HG03025 (cell line): ENCODE data around the gene NCAPH2.

Source experiments
- ATAC-seq: cut with Tn5 transposase; IDR thresholded peaks from one replicate; pipeline ENCODE4 v1.9.1; 2021; ENCODE audit warnings: mild to moderate bottlenecking, moderate library complexity; ENCODE audit not compliant: unreplicated experiment, low FRiP score

Gene NCAPH2

DNA sequence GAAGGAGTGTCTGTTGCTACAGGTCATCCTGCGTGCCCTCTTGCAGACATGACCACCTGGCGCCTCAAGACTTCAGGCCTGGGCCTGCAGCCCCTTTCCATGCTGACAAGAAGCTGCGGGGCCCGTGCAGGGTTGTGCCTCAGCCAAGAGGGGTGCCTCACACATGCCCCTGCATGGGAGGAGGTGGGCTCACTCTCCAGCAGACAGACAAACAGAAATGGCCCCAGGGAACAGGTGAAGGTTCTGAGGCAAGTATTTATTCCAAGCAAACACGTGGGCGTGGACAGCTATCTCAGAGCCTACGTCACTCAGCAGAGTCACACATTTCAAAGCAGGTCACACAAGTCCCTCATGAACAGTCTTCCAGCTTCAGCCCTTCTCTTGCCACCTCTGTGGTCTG is 60.6 kb downstream of the NCAPH2 start:
- no peak for ATAC-seq

DNA sequence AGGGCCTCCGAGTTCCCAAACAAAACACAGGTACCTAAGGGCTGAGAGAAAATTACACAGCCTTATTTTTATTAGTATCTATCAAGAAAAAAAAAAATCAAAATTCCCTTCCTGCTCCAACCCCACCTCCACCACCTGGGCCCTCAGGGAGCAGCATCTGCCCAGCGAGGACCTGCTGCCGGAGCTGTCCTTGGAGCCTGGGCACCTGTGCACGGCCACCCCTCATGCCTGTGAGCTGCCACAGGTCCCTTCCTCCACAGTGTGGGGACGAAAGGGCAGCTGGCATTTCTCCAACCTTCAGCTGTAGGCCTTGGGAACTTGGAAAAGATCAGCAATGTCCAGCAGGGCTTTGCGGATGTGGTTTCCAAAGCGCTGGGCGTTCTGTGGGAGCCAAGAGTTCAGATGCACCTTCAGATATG is 61.0 kb downstream of the NCAPH2 start:
- ATAC-seq: no peak

DNA sequence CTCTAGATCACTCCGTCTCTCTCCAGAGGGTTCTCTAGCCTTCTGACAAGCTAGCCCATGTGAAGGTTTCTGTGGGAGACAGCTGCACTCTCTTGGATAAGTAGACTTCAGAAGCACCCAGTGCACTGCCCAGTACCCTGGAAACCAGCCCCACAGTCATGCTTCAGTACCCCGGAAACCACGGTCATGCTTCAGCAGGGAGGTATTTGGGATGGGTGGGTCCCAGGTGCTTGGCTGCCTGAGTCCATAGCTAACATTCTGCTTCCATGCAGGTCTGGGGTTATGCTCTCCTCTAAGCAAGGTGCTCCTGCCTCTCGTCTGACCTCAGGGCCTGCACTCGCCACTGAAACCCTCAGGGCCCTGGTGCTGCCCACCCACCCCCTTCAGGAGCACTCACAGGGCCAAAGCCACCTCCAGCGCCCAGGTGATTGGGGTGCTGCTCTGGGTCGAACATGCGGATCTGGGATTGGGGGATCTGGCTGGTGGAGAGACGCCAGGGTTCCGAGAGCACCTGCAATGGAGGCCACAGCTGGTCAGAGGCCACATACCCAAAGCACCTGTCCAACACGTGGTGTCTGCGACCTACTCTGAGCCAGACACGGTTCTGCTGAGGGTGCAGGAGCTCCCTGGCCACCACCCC is 62.0 kb downstream of the NCAPH2 start:
- no peak for ATAC-seq

DNA sequence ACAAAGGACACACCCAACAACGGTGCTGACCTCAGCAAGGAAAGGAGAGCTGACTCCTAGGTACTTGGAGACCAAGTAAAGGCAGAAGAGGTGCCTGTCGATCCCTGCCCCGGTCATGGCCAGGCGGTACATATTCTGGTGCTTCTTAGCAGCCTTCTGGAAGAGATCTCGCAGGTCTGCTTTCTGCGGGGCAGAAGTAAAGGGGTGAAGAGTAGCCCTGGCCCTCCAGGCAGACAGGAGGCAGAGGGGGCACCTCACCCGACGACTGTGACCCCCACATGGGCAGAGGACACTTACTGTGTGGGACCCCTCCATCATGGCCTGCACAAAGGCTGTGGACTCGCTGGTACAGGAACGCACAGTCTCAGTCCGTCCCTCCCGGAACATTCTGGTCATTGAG is 62.8 kb downstream of the NCAPH2 start:
- no peak for ATAC-seq

DNA sequence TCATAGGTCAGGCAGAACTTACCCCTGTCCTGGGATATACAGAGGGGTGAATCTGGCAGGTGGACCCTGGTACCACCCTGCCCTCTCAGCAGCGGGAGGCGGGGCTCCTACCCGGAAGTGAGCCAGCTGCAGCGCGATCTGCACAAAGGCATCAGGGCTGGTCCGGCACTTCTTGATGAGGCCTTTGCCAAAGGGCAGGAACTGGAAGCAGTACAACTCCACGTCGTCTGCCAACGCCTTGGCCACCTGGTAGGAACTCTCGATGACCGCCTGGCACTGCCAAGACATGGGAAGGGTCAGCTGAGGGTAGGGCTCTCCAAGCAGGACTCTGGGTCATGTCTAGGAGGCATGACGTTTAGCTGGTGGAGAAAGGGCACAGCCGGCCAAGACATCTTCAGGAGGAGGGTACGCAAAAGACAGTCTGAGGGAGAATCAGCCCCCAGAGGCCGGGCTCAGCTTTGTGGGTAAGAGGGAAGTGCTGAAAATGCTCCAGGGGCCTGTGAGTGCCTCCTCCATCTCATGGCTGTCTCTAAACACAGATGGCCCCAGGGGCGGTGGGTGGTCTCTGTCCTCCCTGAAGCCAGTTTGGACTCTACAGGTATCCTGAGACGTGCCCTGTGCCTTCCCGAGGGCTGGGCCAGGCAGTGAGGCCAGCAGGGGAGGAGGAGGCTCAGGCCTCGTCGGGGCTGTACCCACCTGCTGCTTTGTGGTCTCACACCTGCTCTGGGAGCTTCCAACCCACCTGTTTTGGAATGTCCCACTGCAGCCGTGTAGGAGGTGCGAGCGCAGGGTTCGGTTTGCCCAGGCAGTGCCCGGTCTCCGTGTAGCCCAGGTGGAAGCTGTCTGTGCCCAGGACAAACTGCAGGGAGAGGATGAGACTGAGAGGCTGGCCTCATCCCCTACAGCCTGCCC is 63.5 kb downstream of the NCAPH2 start:
- ATAC-seq: no peak

DNA sequence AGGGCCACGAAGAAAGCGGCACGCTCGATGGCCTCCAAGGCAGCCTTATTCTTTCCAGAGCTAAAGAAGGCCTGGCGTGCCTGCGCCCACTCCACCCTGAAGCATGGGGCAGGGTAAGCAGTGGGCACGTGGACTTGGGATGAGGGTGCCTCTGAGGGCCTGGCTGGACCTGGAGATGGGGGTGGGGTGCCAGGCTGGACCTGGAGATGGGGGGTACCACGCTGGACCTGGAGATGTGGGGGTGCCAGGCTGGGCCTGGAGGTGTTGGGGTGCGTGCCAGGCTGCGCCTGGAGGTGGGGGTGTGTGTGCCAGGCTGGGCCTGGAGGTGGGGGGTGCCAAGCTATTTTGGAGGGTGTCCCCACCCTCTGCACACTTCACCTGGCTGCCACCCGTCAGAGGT is 64.9 kb downstream of the NCAPH2 start:
- no peak for ATAC-seq

DNA sequence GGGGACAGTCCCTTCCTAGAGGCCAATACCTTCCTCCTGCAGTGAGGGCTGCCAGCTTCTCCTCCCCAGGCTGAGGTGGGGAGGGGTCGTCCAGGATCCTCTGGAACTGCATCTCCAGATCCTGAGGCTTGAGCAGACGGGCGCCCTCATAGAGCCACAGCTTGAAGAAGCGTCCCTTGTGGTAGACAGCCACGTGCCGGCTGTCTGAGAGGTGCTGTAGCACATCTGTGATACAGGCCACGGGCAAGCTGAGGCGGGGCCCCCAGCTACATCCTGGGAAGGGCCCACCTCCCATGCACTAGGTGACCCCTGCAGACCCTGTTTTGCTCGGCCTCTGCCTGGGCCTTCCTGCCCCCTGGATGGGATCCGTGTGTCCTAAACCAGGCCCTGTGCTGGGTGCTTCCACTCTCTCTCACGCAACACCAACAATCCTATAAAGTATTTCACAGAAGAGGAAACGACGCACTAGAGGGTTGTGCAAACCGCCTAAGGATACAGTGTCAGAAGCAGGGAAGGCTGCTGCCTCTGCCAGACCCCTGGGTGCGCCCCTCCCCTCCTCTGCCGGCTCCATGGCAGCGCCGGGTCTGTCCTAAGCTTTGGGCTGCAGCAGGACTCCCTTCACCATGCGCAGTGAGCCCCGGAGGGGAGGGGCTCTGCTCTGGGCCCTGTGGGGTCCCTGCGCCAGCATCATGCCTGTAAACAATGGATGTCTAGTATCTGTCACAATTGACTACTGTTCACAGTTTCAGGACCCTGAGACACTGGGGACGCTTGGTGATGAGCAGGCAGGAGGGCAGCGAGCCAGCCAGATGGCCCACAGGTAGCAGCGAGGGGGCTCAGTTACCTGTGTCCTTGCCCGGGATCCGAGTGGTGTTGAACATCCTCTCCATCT is 65.7 kb downstream of the NCAPH2 start:
- no peak for ATAC-seq

DNA sequence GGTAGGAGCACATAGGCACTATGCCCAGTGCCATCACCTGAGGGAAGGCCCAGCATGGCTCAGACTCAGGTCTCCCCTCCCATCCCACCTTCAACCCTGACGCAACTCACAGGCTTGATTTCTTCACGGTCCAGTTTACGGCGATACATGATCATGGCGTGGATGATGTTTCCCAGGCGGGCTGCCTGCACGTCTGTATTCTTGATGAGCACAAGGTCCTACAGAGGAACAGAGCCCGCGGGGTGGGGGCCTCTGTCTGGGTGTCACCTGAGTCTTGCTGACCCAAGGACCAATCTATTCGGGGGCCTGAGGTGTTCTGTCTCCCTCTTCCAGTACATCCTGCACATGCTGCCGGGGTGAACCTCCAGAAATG is 66.3 kb downstream of the NCAPH2 start:
- ATAC-seq: no peak
